NK-92 treated with Interleukin-12 subunit alpha and Interleukin-12 subunit beta, amount 100 ng/mL, for 24 hours (cell line): Measurements from ENCODE around the gene TXNRD2.

Source experiments
- DNase-seq: peaks from one replicate; lab custom pipeline; 2025; lab: John Stamatoyannopoulos, UW

The TXNRD2 gene

DNA sequence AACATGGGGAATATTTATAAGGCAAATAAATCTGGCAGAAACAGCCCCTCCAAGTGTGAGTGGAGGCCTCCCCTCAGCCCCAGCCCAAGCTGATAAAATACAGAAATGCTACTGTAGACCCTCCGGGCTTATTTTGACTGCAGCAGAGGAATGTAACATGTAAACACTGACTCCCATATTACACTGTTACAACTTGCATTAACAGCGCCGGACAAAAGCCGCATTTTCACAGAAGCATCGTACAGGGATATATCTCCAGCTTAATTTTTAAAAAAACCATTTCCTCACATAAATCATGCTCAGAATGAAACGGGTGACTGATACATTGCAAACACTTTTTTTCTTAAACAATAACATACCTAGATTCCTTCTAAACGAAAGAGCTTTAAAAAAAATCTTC lies 36.7 kb downstream of the TXNRD2 start:
- DNase-seq, result no peak

DNA sequence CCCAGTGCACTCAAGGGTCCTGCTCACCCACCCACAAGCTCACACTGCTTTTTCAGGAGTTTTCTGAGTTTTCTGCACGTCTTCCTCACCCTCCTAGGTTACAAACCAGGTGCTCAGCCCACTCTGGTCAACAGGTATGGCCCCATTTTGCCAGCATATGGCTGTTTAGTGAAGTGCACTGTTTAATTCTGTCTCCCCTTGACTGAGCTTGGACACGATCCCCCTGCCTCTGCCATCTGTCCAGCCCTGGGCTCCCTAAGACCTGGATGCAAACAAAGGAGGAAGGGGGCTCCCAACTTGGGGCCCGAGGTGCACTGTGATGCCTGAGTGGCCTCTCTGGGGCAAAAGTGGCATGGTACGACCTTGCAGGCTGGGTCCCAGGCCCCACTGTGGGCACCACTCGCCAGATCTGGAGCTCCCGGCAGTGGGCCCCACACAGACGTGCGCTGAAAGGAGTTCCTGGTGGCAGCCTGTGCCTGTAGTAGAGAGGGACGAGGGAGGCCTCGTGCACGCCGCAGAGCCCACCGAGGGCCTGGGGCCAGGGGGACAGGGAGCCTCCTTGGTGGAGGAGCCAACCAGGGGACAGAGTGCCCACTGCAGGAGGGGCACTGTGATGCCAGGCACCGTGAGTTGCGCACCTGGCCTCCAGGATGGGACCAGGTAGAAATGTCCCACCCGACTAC lies 37.3 kb downstream of the TXNRD2 start:
- DNase-seq, result no peak

DNA sequence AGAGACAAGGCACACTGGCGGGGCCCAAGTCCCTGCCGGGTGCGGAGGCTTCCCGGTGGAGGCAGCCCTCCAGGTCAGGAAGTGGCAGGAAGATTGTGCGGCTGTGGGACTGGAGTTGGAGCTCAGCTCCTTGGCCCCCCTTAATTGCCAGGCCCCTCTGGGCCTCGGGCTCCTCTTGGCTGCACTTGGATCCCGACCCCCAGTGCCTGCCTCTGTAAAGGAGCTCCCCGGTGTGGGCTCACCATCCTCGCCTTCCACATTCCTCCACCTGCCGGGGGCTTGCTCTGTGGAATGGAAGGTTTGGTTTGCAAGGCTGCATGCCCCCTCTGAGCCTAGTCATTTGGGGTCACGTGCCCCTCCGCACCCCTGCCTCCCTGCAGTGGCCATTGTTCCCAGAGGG lies 38.1 kb downstream of the TXNRD2 start:
- DNase-seq, result no peak

- no peak for DNase-seq
Measured at GRCh38 chr22:19903031-19903430, 38.6 kb downstream of the TXNRD2 start.

DNA sequence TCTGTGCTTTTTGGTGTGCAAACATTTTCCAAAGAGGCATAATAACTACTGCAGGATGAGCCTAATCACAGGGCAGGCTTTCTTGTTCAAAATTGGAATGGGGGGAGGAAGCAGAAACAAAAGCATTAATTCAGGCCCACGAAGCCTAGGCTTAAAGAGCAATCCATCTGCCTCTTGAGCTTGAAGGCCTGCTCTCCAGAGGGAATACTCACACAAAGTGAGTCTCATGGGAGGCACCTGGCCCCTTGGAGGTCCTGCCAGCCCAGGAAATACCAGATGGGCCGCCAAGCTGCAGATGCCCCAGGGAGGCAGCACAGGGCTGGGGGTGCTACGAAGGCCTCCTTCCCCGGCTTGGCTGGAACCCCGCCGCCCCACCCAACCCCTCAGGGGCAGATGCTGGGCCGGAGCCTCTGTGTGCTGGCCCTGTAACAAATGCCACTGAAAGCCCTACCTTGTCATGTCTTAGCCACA lies 39.3 kb downstream of the TXNRD2 start:
- DNase-seq, result no peak

- no peak for DNase-seq
Measured at GRCh38 chr22:19901577-19902244, 39.9 kb downstream of the TXNRD2 start.

DNA sequence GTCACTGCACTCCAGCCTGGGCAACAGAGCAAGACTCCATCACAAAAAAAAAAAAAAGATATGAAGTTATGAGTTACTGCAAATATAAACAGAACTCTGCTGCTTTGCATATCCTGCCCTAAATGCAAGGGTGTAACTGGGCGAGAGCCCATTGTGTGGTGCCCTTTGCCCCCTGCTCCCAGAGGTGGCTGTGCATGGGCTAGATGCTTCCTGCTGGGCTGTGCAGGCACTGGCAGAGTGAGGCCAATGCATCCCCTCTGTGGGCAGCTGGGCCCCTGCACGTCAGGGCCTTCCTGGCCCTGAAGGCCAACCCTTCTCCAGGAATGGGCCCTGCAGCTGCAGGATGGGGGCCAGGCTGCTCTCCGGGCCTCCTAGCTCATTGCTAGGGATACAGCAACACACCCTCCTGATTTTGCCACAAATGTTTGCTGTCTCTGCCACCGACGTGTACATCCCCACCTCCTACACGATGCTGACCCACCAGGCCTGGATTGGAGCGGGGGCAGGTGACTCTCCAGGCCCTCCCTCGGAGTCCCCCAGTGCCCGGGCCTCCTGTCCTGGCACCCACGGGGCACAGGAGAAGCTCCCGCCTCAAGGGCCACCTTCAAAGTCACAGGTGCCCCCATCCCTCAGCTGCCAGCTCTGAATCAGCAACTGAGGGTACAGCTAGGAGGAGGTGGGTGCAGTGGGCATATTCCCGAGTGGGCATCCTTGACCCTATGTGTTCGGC lies 40.7 kb downstream of the TXNRD2 start:
- no peak for DNase-seq

DNA sequence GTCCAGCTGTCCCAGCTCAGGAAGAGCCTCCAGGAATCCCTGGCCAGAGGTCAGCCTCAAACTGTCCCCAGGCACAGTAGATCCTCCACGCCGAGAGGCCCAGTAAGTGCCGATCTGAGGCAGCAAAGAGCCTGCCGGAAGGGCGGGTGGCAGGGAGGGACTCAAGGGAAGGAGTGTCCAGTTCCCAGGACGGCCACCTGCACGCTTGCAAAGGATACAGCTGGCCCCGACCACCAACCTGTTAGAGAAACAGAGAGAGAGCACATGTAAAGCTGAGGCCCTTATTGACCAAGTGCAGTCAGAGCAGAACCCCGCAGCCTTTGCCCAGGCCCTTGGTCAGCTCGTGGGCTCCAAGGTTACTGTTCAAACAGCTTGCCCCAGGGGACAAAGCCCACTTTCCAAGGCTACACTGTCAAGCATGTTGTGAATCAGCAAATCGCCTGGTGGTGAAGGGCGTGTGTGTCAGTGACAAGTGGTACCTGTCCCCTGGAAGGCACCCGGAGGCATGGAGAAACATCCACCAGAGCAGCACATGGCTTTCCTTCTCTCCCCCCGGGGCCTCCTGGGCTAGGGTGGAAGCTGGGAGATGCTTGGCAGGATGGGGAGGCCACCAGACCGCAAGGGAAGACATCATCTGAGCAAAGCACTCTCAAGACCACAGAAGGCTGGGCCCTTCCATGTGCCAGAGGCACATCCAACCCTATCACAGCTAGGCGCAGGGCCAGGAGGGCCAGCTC lies 42.6 kb downstream of the TXNRD2 start:
- no peak for DNase-seq

- no peak for DNase-seq
Measured at GRCh38 chr22:19898145-19898544, 43.5 kb downstream of the TXNRD2 start.

- no peak for DNase-seq
Measured at GRCh38 chr22:19897726-19898125, 43.9 kb downstream of the TXNRD2 start.

- DNase-seq, result no peak
Measured at GRCh38 chr22:19896665-19897355, 44.8 kb downstream of the TXNRD2 start.

DNA sequence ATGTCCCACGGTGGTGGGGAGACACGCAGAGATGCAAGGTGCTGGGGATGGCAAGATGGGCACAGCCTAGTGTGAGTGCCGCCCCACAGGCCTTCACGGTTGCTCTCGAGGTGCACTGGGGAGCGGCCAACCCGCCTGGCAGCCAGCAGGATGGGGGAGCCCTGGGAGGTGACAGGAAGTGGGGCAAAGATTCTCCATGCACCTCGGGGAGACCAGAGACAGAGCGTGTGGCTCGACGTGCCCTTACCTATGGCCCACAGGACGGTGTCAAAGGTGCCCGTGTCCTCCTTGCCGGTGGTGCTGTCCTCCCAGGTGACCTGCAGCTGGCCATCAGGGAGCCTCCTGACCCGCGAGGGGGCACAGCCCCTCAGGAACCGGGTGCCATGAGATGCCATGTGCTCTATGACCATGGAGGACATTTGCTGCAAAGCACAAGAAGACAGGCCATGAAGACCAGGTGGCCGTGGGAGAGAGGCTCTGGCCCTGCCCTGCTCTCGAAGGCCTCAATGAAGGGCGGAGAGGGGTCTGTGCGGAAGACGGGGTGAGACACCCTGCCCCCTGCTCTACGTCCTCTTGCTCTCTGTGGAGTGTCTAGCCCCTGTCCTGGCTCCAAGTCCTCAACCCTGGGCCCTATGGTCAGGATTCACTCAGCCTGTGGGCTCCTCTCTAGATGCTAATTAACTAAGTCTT lies 46.3 kb downstream of the TXNRD2 start:
- no peak for DNase-seq

GRCh38 chr22:19893363-19893762 lies 48.3 kb downstream of the TXNRD2 start:
- DNase-seq, result no peak

DNA sequence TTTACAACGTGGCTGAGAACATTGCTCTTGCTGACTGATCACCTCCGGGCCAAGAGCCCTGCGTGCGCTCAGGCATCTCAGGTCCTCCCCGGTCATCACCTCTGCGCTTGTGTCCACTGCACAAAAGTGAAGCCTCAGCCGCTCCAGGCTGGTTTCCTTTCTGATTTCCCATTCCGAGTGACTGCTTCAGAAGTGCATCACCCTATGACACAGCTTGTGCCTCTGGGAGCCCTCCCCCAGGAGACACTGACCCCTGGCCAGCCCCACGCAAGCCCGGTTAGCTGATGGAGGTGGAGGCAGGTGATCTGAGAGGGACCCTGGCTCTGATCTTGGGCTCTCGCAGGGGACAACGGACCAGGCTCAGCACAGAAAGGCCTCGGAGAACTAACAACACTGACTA lies 48.7 kb downstream of the TXNRD2 start:
- DNase-seq, result no peak

DNA sequence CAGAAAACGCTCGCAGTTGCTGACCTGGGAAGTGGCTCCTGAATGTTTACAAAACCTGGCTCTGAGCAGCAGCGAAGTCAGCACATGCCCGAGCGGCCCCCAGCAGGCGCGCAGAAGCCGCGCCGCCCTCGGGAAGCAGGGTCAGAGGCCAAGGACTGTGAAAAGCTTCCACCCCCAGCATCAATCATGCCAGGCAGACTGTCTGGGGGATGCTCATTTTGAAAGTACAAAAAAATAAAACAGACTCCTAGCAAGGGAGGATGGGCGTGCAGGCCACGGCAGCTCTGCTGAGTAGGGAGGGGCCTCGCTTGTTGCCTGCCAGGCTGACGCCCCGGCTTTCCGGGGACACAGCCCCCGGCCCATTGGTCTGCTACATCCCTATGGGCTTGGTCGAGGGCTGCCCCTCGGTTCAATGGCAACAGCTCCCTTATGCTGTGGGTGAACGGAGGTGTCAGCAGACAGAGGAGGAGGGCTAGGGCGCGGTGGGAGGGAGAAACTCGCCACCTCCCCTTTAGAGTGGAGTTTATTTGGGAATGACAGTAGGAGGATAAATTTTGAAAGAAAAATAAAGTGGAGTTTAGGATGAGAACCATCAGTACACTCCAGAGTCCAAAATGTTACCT lies 49.2 kb downstream of the TXNRD2 start:
- no peak for DNase-seq

DNA sequence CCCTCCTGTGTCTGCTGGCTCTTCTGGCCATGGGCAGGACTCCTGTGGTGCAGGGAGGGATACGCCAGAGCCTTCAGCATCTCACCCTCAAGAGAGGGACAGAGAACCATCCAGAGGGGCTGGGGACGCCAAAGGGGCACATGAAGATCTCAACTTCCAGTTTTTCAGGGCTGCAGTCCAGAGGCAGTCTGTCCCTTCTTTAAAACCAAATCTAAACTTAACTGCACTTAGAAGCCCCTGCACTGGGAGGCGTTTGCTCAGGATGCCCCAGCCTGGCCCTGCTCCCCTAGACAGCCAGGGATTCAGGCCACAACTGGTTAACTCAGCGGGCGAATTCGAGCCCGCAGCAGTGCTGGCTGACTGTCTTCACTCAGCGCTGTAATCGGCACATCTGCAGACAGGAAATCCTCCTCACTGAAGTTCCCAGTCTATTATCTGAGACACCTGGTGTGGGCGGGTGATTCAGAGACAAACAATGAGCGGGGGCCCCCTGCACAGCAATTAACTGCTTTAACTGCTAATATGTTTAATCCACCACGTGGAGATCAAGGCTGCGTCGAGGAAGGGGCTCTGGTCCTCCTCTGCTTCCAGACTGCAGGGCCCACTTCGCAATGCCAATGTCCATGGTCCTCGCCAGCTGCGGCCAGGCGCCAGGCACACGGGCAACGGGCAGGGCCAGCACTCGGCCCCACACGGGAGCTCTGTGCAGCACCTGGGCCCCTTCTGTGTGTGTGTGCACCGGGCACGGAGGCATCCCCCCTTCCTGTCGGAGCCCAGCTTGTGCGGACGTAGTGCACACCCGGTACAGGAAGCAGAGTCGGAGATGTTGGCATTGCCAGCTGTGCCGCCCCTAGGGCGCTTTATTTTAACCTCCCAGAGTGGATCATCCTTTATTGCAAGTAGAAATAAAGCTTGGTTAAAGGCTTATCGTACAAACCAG lies 50.0 kb downstream of the TXNRD2 start:
- no peak for DNase-seq

- DNase-seq, result no peak
Measured at GRCh38 chr22:19890502-19891316, 50.9 kb downstream of the TXNRD2 start.

- no peak for DNase-seq
Measured at GRCh38 chr22:19889951-19890350, 51.7 kb downstream of the TXNRD2 start.
